HFF-Myc (cell line): Measurements from ENCODE around the gene SH3GLB1.
"Not testable (repeated sequence)": the region's sequence is repeated elsewhere in the genome, so short reads cannot be mapped to it uniquely, and the experiment has no call there.

Experiments used
- DNase-seq: peaks from one replicate; pipeline ENCODE4 v3.0.0-alpha.2; 2011; ENCODE audit warnings: low read depth; ENCODE audit errors: extremely low read depth
- H3K4me3 ChIP-seq: replicated peaks from 2 replicates; pipeline ENCODE4 v1.5.1; 2011; ENCODE audit warnings: low read depth, mild to moderate bottlenecking, control low read depth, low read length
- CTCF ChIP-seq: IDR thresholded peaks from 2 replicates; pipeline ENCODE4 v1.5.1; 2012; ENCODE audit warnings: mild to moderate bottlenecking, low read depth, low read length, control low read depth; ENCODE audit errors: missing control alignments

The SH3GLB1 gene

GRCh38 chr1:86699186-86699585, 5.2 kb upstream of the SH3GLB1 start:
- no peak for TF ChIP-seq CTCF
- no peak overlapping the region for H3K4me3 ChIP-seq
- DNase-seq, result no peak

- no peak overlapping the region for H3K4me3 ChIP-seq
- no peak for TF ChIP-seq CTCF
- no peak for DNase-seq
These were observed 2.6 kb upstream of the SH3GLB1 start for GRCh38 chr1:86701731-86702130.

- not testable (repeated sequence) for H3K4me3 ChIP-seq, DNase-seq
These were observed 1.4 kb upstream of the SH3GLB1 start for GRCh38 chr1:86702954-86703494.

- peak overlapping the region; percentile 88 for H3K4me3 ChIP-seq
- TF ChIP-seq CTCF, result no peak
- DNase-seq, result no peak
These were observed 499 bp upstream of the SH3GLB1 start for GRCh38 chr1:86703696-86704457.

- peak overlapping the region; percentile 88 for H3K4me3 ChIP-seq
- DNase-seq, result peak; percentile 14
- no peak for TF ChIP-seq CTCF
These were observed 742 bp downstream of the SH3GLB1 start for GRCh38 chr1:86704972-86705664.

GRCh38 chr1:86705665-86705985, 1.2 kb downstream of the SH3GLB1 start:
- TF ChIP-seq CTCF, result no peak
- no peak for DNase-seq
- H3K4me3 ChIP-seq, result peak overlapping the region; percentile 88

GRCh38 chr1:86706018-86706635, 1.8 kb downstream of the SH3GLB1 start:
- peak overlapping the region; percentile 88 for H3K4me3 ChIP-seq
- TF ChIP-seq CTCF, result no peak
- DNase-seq, result no peak
